ENCODE results near the gene DLGAP1.
"Not testable (repeated sequence)": the region's sequence is repeated elsewhere in the genome, so short reads cannot be mapped to it uniquely, and the experiment has no call there.

Gene DLGAP1

GRCh38 chr18:4455113-4455811 lies at the start of gene DLGAP1:
Gene DLGAP1 (minus strand): TSS chr18:4455307.
- peak; percentile 79 for DNase-seq

- not testable (repeated sequence) for DNase-seq
Measured at GRCh38 chr18:4494703-4495284, 39.7 kb upstream of the DLGAP1 start.

GRCh38 chr18:4468511-4468910 lies 13.4 kb upstream of the DLGAP1 start:
- DNase-seq, result no peak

- peak; percentile 26 for DNase-seq
Measured at GRCh38 chr18:4454537-4455112, 482 bp downstream of the DLGAP1 start.

- DNase-seq, result peak; percentile 20
Measured at GRCh38 chr18:4453874-4454536, 1.1 kb downstream of the DLGAP1 start.

GRCh38 chr18:4453567-4453873 lies 1.6 kb downstream of the DLGAP1 start:
- no peak for DNase-seq

GRCh38 chr18:4450065-4450658 lies 4.9 kb downstream of the DLGAP1 start:
- DNase-seq, result no peak

GRCh38 chr18:4445902-4446301 lies 9.2 kb downstream of the DLGAP1 start:
- DNase-seq, result no peak

- no peak for DNase-seq
Measured at GRCh38 chr18:4444306-4444705, 10.8 kb downstream of the DLGAP1 start.

- no peak for DNase-seq
Measured at GRCh38 chr18:4441098-4441497, 14.0 kb downstream of the DLGAP1 start.

- DNase-seq, result no peak
Measured at GRCh38 chr18:4438938-4439337, 16.2 kb downstream of the DLGAP1 start.

GRCh38 chr18:4433717-4434116 lies 21.4 kb downstream of the DLGAP1 start:
- no peak for DNase-seq

GRCh38 chr18:4430836-4431235 lies 24.3 kb downstream of the DLGAP1 start:
- no peak for DNase-seq

GRCh38 chr18:4417714-4418113 lies 37.4 kb downstream of the DLGAP1 start:
- no peak for DNase-seq

GRCh38 chr18:4416976-4417375 lies 38.1 kb downstream of the DLGAP1 start:
- DNase-seq, result no peak

- DNase-seq, result no peak
Measured at GRCh38 chr18:4412286-4412685, 42.8 kb downstream of the DLGAP1 start.

GRCh38 chr18:4406856-4407255 lies 48.3 kb downstream of the DLGAP1 start:
- no peak for DNase-seq

GRCh38 chr18:4405965-4406364 lies 49.1 kb downstream of the DLGAP1 start:
- no peak for DNase-seq

- no peak for DNase-seq
Measured at GRCh38 chr18:4403836-4404235, 51.3 kb downstream of the DLGAP1 start.

GRCh38 chr18:4400911-4401310 lies 54.2 kb downstream of the DLGAP1 start:
- no peak for DNase-seq

GRCh38 chr18:4399929-4400328 lies 55.2 kb downstream of the DLGAP1 start:
- no peak for DNase-seq

GRCh38 chr18:4394700-4395099 lies 60.4 kb downstream of the DLGAP1 start:
- no peak for DNase-seq

GRCh38 chr18:4391859-4392258 lies 63.2 kb downstream of the DLGAP1 start:
- DNase-seq, result no peak

GRCh38 chr18:4385876-4386275 lies 69.2 kb downstream of the DLGAP1 start:
- DNase-seq, result no peak

All from femur (tissue), 1 donor.